NCI-H1048 (cell line): ENCODE measurements around the gene C2orf68.
"Not testable (repeated sequence)": the region's sequence is repeated elsewhere in the genome, so short reads cannot be mapped to it uniquely, and the experiment has no call there.

ENCODE experiments used
- DNase-seq: peaks from one replicate; lab custom pipeline; 2025; lab: John Stamatoyannopoulos, UW

The C2orf68 gene

DNA sequence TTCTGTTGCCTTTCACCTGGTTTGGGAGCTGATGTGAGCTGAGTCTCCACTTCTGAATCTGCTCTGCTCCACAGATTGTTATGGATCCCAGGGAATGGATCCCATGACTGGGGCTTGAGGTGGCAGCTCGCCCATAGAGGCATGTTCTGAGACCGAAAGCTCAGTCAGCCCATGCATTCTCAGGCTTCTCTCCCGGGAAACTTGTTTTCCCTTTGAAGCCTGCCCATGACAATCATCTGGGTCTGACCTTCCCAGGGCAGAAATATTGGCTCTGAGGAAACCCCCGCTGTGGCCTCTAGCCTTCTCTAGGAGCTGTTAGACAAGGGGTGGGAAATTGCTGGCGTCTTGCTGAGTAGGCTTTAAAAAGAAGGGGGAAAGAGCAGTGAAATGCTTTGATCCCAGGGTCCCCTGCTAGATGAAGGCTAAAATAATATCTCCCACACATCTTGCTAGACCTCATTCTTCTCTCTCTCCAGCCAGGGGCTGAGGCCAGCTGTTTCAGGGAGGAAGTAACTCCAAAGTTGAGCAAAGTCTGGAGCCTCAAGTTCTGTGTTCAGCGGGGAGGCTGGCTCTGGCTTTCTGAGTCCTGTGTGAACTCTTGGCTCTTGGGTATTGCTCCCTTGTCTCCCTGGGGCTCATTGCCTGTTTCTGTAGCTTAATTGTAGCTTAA lies 32.5 kb downstream of the C2orf68 start:
- DNase-seq: no peak

- no peak for DNase-seq
These were observed 33.4 kb downstream of the C2orf68 start for GRCh38 chr2:85578243-85579180.

- DNase-seq: no peak
These were observed 34.3 kb downstream of the C2orf68 start, which contains the start of gene VAMP8 for GRCh38 chr2:85577386-85578242. Gene VAMP8, plus strand, starts transcription at chr2:85577586. Its CDS starts 61 bp downstream, at chr2:85577647.

DNA sequence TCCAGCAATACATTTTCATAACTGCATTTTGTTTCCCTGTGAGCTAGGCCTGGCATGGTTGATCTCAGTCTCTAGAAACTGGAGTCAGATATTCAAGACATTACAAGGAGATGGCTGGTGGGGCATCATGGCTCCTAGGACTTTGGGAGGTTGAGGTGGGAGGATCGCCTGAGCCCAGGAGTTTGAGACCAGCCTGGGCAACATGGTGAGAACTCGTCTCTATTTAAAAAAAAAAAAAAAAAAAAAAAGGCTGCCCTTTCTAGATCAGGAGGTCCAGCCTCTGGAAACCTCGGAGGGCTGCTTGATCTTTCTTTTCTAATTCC lies 34.8 kb downstream of the C2orf68 start:
- DNase-seq: no peak

DNA sequence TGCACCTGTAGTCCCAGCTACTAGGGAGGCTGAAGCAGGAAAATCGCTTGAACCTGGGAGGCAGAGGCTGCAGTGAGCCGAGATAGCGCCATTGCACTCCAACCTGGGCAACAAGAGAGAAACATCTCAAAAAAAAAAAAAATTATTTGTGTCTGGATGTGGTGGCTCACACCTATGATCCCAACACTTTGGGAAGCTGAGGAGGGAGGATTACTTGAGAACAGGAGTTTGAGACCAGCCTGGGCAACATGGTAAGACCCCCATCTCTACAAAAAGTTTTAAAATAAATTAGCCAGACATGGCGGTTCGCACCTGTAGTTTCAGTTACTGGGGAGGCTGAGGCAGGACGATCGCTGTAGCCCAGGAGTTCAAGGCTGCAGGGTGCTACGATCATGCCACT lies 36.1 kb downstream of the C2orf68 start:
- DNase-seq: no peak

DNA sequence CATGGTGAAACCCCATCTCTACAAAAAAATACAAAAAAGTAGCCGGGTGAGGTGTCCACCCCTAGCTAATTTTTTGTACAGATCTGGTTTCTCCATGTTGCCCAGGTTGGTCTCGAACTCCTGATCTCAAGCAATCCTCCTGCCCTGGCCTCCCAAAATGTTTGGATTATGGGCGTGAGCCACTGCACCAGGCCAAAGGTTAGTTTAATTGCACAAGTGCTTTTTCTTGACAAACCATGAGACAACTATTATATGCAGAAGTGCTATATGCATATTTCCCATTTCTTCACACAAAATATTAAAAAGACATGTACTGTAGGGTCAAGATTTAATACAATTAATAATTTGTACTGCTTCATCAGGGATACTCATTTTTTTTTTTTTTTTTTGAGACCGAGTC lies 45.6 kb downstream of the C2orf68 start:
- DNase-seq: no peak

DNA sequence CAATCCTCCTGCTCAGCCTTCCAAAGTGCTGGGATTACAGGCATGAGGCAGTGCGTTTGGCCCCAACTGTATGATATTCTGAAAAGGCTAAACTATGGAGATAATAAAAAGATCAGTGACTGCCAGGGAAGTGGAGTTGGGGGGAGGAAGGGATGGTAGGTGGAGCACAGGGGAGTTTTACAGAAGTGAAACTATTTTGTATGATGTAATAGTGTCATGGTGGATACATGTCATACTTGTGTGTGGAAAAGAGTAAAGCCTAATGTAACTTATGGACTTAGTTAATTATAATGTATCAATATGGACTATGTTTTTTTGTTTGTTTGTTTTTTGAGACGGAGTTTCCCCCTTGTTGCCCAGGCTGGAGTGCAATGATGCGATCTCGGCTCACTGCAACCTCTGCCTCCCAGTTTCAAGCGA lies 47.7 kb downstream of the C2orf68 start:
- no peak for DNase-seq

DNA sequence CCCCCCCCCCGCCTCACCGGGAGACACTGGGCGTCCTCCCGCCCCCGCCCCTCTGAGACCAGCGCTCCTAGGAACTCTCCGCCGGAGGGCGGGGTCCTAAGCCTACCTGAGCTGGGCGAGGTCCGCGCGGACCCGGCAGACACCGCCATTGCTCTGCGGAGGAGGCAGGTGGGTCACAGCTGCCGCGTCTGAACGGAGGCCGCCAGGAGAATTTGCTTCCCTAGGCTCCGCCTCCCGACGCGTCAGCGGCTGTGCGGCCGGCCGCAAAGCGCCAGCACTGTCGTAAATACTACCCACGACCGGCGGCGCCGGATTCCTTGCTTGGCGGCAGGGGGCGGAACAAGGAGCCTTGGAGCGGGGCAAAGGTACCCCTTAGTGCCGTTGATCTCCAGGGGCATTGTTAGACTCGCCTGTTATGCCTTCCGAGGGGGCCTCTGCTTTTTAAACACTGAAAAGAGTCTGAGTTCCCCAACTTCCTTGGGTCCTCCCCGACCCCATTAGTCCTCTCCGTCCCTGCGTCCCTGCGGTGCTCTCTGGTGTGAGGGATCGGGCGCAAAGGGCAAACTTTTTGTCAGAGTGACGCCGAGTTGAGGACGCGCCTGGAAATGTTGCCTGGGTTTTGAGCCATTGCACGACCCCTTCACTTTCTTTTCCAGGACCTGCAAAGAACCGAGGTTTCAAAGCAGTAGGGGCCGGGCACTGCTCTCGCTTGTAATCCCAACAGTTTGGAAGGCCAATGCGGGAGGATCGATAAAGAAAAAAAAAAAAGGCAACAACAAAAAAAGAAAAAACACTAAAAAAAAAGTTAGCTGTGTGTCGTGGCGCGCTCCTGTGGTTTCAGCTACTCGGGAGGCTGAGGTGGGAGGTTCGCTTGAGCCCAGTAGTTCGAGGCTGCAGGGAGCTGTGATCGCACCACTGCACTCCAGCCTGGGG lies 50.3 kb downstream of the C2orf68 start, which contains the start of gene GGCX:
TSS of gene GGCX (minus strand) at position 214 of the 933 bp plus-strand sequence. CDS start at position 149, 65 bp downstream.
- DNase-seq: peak; percentile 87

- no peak for DNase-seq
These were observed 51.0 kb downstream of the C2orf68 start for GRCh38 chr2:85560812-85561279.

GRCh38 chr2:85560403-85560726 lies 51.5 kb downstream of the C2orf68 start:
- not testable (repeated sequence) for DNase-seq

GRCh38 chr2:85558160-85558559 lies 53.7 kb downstream of the C2orf68 start:
- no peak for DNase-seq

DNA sequence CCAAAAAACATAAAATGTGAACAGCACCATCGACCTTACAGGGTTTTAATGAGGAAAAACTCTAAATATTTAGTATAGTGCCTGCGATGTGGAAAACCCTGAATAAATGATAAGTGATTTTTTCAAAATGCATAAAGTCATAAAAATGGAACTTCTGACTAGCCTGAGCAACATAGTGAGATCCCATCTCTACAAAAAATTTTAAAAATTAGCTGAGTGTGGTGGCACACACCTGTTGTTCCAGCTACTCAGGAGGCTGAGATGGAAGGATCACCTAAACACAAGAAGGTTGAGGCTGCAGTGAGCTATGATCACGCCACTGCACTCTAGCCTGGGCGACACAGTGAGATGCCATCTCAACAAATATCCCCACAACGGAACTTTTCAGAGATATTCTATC lies 54.7 kb downstream of the C2orf68 start:
- no peak for DNase-seq
